SIG-M5 (cell line): Measurements from ENCODE around the gene MUC3A.
"Not testable (repeated sequence)": the region's sequence is repeated elsewhere in the genome, so short reads cannot be mapped to it uniquely, and the experiment has no call there.

Experiments used
- DNase-seq: peaks from one replicate; lab custom pipeline; 2025; lab: John Stamatoyannopoulos, UW

MUC3A gene

GRCh38 chr7:100971111-100972001, 22.0 kb downstream of the MUC3A start:
- DNase-seq: no peak

GRCh38 chr7:100972002-100972347, 22.6 kb downstream of the MUC3A start:
- no peak for DNase-seq

GRCh38 chr7:100974021-100974420, 24.7 kb downstream of the MUC3A start:
- DNase-seq: no peak

- no peak for DNase-seq
These were observed 26.1 kb downstream of the MUC3A start for GRCh38 chr7:100975371-100975821.

GRCh38 chr7:100978300-100978699, 29.0 kb downstream of the MUC3A start:
- no peak for DNase-seq

- DNase-seq: no peak
These were observed 34.3 kb downstream of the MUC3A start for GRCh38 chr7:100983451-100984187.

- DNase-seq: not testable (repeated sequence)
These were observed 35.0 kb downstream of the MUC3A start for GRCh38 chr7:100984241-100984918.

- DNase-seq: not testable (repeated sequence)
These were observed 35.9 kb downstream of the MUC3A start for GRCh38 chr7:100985033-100985797.

- no peak for DNase-seq
These were observed 42.3 kb downstream of the MUC3A start for GRCh38 chr7:100991631-100992030.

GRCh38 chr7:100992280-100992679, 42.9 kb downstream of the MUC3A start:
- not testable (repeated sequence) for DNase-seq

- not testable (repeated sequence) for DNase-seq
These were observed 45.3 kb downstream of the MUC3A start for GRCh38 chr7:100994671-100995070.

GRCh38 chr7:100998530-100998929, 49.2 kb downstream of the MUC3A start:
- not testable (repeated sequence) for DNase-seq

GRCh38 chr7:100999334-100999733, 50.0 kb downstream of the MUC3A start:
- DNase-seq: not testable (repeated sequence)

- not testable (repeated sequence) for DNase-seq
These were observed 50.7 kb downstream of the MUC3A start for GRCh38 chr7:101000025-101000424.

- not testable (repeated sequence) for DNase-seq
These were observed 53.0 kb downstream of the MUC3A start for GRCh38 chr7:101002333-101002732.

- DNase-seq: not testable (repeated sequence)
These were observed 58.0 kb downstream of the MUC3A start for GRCh38 chr7:101007361-101007760.

GRCh38 chr7:101009629-101010028, 60.3 kb downstream of the MUC3A start:
- DNase-seq: no peak

GRCh38 chr7:101012931-101013330, 63.6 kb downstream of the MUC3A start:
- no peak for DNase-seq

- DNase-seq: no peak
These were observed 66.3 kb downstream of the MUC3A start for GRCh38 chr7:101015626-101016025.

GRCh38 chr7:101017064-101017777, 67.9 kb downstream of the MUC3A start:
- DNase-seq: peak; percentile 9
